ENCODE measurements around the gene DCAKD.

DNA sequence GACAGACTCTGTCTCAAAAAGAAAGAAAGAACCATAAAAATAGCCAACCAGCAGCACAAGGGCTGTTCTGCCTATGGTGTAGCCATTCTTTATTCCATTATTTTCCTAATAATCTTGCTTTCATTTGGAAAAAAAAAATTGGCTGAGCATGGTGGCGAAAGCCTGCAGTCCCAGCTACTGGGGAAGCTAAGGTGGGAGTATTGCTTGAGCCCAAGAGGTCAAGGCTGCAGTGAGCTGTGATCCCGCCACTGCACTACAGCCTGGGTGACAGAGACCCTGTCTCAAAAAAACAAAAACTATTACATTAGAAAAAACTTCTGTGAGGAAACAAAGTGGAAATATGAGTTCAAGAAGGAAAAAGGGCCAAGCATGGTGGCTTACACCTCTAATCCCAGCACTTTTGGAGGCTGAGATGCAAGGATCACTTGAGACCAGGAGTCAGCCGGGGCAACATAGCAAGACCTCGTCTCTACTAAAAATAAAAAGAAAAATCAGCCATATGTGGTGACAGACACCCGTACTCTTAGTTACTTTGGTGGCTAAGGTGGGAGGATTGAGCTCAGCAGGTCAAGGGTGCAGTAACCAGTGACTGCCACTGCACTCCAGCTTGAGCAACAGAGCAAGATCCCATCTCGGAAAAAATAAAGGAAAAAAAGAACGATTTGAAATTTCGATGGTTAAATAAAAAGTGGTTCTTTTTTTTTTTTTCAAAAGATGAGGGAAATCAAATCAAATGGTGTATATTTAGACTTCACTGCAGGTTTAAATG, 2.5 kb downstream of the DCAKD start:
- TF ChIP-seq, protein P1, sequence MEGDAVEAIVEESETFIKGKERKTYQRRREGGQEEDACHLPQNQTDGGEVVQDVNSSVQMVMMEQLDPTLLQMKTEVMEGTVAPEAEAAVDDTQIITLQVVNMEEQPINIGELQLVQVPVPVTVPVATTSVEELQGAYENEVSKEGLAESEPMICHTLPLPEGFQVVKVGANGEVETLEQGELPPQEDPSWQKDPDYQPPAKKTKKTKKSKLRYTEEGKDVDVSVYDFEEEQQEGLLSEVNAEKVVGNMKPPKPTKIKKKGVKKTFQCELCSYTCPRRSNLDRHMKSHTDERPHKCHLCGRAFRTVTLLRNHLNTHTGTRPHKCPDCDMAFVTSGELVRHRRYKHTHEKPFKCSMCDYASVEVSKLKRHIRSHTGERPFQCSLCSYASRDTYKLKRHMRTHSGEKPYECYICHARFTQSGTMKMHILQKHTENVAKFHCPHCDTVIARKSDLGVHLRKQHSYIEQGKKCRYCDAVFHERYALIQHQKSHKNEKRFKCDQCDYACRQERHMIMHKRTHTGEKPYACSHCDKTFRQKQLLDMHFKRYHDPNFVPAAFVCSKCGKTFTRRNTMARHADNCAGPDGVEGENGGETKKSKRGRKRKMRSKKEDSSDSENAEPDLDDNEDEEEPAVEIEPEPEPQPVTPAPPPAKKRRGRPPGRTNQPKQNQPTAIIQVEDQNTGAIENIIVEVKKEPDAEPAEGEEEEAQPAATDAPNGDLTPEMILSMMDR (IDR thresholded peaks at IDR 0.05) = no peak
- TF ChIP-seq EP300 (IDR thresholded peaks at IDR 0.05) = no peak
